ENCODE data around the gene ZGPAT. TPM values are rescaled to one million over a fixed set of nuclear protein-coding genes. Genes with fewer than 3 reads are reported as not detected.

ZGPAT gene
- total and polyA plus RNA-seq, 2 donors (not counting 1 experiment from before 2014, with no cell fraction given): 46.1 to 62.1 TPM

DNA sequence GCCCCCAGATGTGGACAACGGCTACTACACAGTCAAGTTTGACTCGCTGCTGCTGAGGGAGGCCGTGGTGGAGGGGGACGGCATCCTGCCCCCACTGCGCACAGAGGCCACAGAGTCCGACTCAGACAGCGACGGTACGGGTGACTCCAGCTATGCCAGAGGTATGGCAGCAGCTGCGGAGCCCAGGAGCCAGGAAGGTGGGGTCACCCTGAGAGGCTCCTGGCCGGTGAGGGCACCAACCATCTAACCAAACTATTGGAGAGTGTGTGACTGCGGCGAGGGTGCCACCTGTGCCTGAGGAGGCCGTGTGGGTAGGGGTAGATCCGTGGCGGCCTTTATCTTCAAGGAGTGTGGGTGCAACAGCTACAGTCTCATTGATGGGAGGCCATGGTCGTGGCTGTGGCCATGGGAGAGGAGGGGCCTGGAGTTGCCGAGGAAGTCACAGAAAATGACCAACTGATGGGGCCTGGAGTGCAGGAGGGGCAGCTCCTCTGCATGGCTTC, 25.8 kb downstream of the ZGPAT start:
- CTCF ChIA-PET: no interaction called here
- no peak overlapping the region for H3K27ac Mint-ChIP-seq
- H3K9me3 ChIP-seq (ENCODE audit: control extremely low read depth in 1 of 3, control insufficient read depth in 2 of 3, insufficient read depth in 1 of 3, low read length in 2 of 3): no peaks in the 10 kb centered on the region

DNA sequence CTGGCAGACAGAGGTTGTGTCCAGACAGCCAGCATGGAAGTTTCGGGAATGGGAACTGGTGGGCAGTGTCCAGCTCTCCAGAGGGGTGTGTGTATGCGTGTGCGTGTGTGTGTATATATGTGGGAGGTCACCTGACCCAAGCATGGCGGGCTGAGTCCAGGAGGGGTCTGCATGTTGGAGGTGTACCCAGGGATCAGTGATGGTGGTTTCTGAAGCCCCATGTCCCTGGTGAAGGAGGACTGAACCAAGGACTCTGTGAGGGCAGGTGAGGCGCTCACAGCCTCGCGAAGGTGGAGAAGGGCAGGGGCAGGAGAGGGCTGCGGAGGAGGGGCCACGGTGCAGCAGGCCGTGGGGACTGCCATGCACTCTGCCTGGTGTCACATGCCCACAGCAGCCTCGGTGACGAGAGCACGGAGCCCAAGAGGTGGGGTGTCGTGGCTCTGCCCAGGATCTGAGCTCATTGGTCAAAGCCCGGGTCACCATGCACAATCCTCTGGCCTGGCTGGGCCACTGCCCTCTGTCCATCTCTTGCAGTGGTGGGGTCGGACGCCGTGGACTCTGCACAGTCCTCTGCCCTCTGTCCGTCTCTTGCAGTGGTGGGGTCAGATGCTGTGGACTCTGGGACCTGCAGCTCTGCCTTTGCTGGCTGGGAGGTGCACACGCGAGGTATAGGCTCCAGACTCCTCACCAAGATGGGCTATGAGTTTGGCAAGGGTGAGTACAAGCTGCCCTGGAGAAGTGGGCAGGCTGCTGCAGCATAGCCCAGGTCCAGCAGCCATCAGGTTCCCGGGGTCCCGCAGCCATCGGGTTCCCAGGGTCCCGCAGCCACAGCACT, 26.5 kb downstream of the ZGPAT start:
- no peak for DNase-seq
- H3K4me3 ChIP-seq (ENCODE audit: control extremely low read depth in 1 of 5, extremely low read depth in 1 of 5, insufficient read depth in 1 of 5, low read depth in 2 of 5, low read length in 4 of 5): no peak overlapping the region
- ChIA-PET POLR2A (no interaction called here), CTCF (no interaction called here)
- H4K20me1 ChIP-seq (ENCODE audit: control insufficient read depth, insufficient read depth, low read length, poor library complexity, severe bottlenecking): peaks cover 58% of the 10 kb centered on the region
- TF ChIP-seq, protein P1, sequence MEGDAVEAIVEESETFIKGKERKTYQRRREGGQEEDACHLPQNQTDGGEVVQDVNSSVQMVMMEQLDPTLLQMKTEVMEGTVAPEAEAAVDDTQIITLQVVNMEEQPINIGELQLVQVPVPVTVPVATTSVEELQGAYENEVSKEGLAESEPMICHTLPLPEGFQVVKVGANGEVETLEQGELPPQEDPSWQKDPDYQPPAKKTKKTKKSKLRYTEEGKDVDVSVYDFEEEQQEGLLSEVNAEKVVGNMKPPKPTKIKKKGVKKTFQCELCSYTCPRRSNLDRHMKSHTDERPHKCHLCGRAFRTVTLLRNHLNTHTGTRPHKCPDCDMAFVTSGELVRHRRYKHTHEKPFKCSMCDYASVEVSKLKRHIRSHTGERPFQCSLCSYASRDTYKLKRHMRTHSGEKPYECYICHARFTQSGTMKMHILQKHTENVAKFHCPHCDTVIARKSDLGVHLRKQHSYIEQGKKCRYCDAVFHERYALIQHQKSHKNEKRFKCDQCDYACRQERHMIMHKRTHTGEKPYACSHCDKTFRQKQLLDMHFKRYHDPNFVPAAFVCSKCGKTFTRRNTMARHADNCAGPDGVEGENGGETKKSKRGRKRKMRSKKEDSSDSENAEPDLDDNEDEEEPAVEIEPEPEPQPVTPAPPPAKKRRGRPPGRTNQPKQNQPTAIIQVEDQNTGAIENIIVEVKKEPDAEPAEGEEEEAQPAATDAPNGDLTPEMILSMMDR (IDR thresholded peaks at IDR 0.05): no peak
- no peak for TF ChIP-seq EZH2 (IDR thresholded peaks at IDR 0.05; ENCODE audit: borderline replicate concordance, insufficient read depth, low read depth, low read length, poor library complexity, severe bottlenecking)
- H3K79me2 ChIP-seq (ENCODE audit: control insufficient read depth, insufficient read depth, low read length): peaks cover 44% of the 10 kb centered on the region
- H3K36me3 ChIP-seq (replicated peaks in 1 of 2; ENCODE audit: control extremely low read depth in 1 of 2, control insufficient read depth in 1 of 2, extremely low read depth in 1 of 2, insufficient read depth in 2 of 2, low read length in 1 of 2): peaks cover 0 to 24% of the 10 kb centered on the region in 2 experiments
- no peak for ATAC-seq (ENCODE audit: low read depth)
- WGBS (ENCODE audit: insufficient coverage): 96% methylated on average over 25 of the region's 25 CpGs
- Mint-ChIP-seq H3K27me3 (no peaks in the 10 kb centered on the region), H3K4me3 (no peak overlapping the region), H3K4me1 (peaks cover 31% of the 10 kb centered on the region), H3K27ac (no peak overlapping the region), H3K9me3 (ENCODE audit: insufficient read depth) (no peaks in the 10 kb centered on the region)
- no peaks in the 10 kb centered on the region for H3K27me3 ChIP-seq (replicated peaks in 1 of 4; ENCODE audit: control extremely low read depth in 1 of 4, control insufficient read depth in 3 of 4, insufficient read depth in 4 of 4, low read length in 3 of 4)
- no peaks in the 10 kb centered on the region for H3K9me3 ChIP-seq (ENCODE audit: control extremely low read depth in 1 of 3, control insufficient read depth in 2 of 3, insufficient read depth in 1 of 3, low read length in 2 of 3)
- no peak overlapping the region for H3K9ac ChIP-seq (ENCODE audit: low read length)
- peaks cover 50 to 61% of the 10 kb centered on the region in 2 donors for H3K4me1 ChIP-seq (ENCODE audit: control insufficient read depth in 2 of 2, insufficient read depth in 2 of 2, low read length in 2 of 2)
- H3K27ac ChIP-seq (ENCODE audit: low read length in 2 of 2): no peak overlapping the region
- H2AFZ ChIP-seq (ENCODE audit: insufficient read depth, low read depth, low read length, poor library complexity, severe bottlenecking): no peak overlapping the region
- no peak overlapping the region for H3K4me2 ChIP-seq (replicated peaks; ENCODE audit: low read depth, low read length, poor library complexity, severe bottlenecking)
- intact Hi-C loops (cut with micrococcal nuclease): no loop called here

More for the DNA sequence above, 25.8 kb downstream of the ZGPAT start:
- WGBS (ENCODE audit: insufficient coverage): 97% methylated on average over 16 of the region's 18 CpGs
- ATAC-seq (ENCODE audit: low read depth) (no peak), DNase-seq (no peak)
- Mint-ChIP-seq H3K4me3 (no peak overlapping the region), H3K27me3 (no peaks in the 10 kb centered on the region), H3K4me1 (peaks cover 35% of the 10 kb centered on the region), H3K9me3 (ENCODE audit: insufficient read depth) (no peaks in the 10 kb centered on the region)
- no peak overlapping the region for H2AFZ ChIP-seq (ENCODE audit: insufficient read depth, low read depth, low read length, poor library complexity, severe bottlenecking)
- no peak overlapping the region for H3K9ac ChIP-seq (ENCODE audit: low read length)
- H3K4me3 ChIP-seq (ENCODE audit: control extremely low read depth in 1 of 5, extremely low read depth in 1 of 5, insufficient read depth in 1 of 5, low read depth in 2 of 5, low read length in 4 of 5): no peak overlapping the region
- peaks cover 44% of the 10 kb centered on the region for H3K79me2 ChIP-seq (ENCODE audit: control insufficient read depth, insufficient read depth, low read length)
- H4K20me1 ChIP-seq (ENCODE audit: control insufficient read depth, insufficient read depth, low read length, poor library complexity, severe bottlenecking): peaks cover 55% of the 10 kb centered on the region
- intact Hi-C loops (cut with micrococcal nuclease): no loop called here
- no peak overlapping the region for H3K4me2 ChIP-seq (replicated peaks; ENCODE audit: low read depth, low read length, poor library complexity, severe bottlenecking)
- no peaks in the 10 kb centered on the region for H3K27me3 ChIP-seq (replicated peaks in 1 of 4; ENCODE audit: control extremely low read depth in 1 of 4, control insufficient read depth in 3 of 4, insufficient read depth in 4 of 4, low read length in 3 of 4)
- POLR2A ChIA-PET: no interaction called here
- H3K4me1 ChIP-seq (ENCODE audit: control insufficient read depth in 2 of 2, insufficient read depth in 2 of 2, low read length in 2 of 2): peaks cover 46 to 61% of the 10 kb centered on the region in 2 donors
- peaks cover 0 to 24% of the 10 kb centered on the region in 2 experiments for H3K36me3 ChIP-seq (replicated peaks in 1 of 2; ENCODE audit: control extremely low read depth in 1 of 2, control insufficient read depth in 1 of 2, extremely low read depth in 1 of 2, insufficient read depth in 2 of 2, low read length in 1 of 2)
- H3K27ac ChIP-seq (ENCODE audit: low read length in 2 of 2): no peak overlapping the region
- TF ChIP-seq, protein P1 (IDR thresholded peaks at IDR 0.05): no peak
